Small intestine (tissue), 7 donors: ENCODE data around the gene DOC2B. TPM values are rescaled to one million over a fixed set of nuclear protein-coding genes. Genes with fewer than 3 reads are reported as not detected.
A peak's percentile ranks its signal among the peaks of the same experiment; 100 is the strongest.
"Not testable (repeated sequence)": the region's sequence is repeated elsewhere in the genome, so short reads cannot be mapped to it uniquely, and the experiment has no call there.

ENCODE experiments used
- DNase-seq, 2 donors: peaks; one replicate each; pipeline versions ENCODE4 v3.0.0 to v3.0.0-alpha.2; 2013
- FAIRE-seq: peaks from 2 replicates; lab custom pipeline; 2012; peaks lifted over from hg19 to GRCh38; lab: Jason Lieb, UNC
- H3K27ac ChIP-seq, 3 donors: one replicate each; pipeline ENCODE4 v1.5.1; 2013; ENCODE audit warnings: low read length in 2 of 3, mild to moderate bottlenecking in 2 of 3, control low read depth in 1 of 3, inconsistent platforms in 1 of 3, low read depth in 1 of 3, moderate library complexity in 1 of 3
- H3K27me3 ChIP-seq, 3 donors: one replicate each; pipeline ENCODE4 v1.6.1; 2013; ENCODE audit warnings: low read length in 3 of 3, inconsistent platforms in 1 of 3; ENCODE audit not compliant: control insufficient read depth in 3 of 3, insufficient read depth in 3 of 3
- H3K36me3 ChIP-seq, 3 donors: one replicate each; pipeline ENCODE4 v1.6.1; 2013; ENCODE audit warnings: low read length in 3 of 3, inconsistent platforms in 1 of 3, low read depth in 1 of 3, mild to moderate bottlenecking in 1 of 3, moderate library complexity in 1 of 3; ENCODE audit not compliant: control insufficient read depth in 3 of 3, insufficient read depth in 2 of 3
- H3K4me1 ChIP-seq, 3 donors: one replicate each; pipeline ENCODE4 v1.6.1; 2013; ENCODE audit warnings: low read length in 2 of 3, inconsistent platforms in 1 of 3, low read depth in 1 of 3, mild to moderate bottlenecking in 1 of 3, moderate library complexity in 1 of 3; ENCODE audit not compliant: control insufficient read depth in 3 of 3, insufficient read depth in 2 of 3
- H3K4me3 ChIP-seq, 3 donors: one replicate each; pipeline ENCODE4 v1.5.1; 2013; ENCODE audit warnings: low read length in 3 of 3, control low read depth in 1 of 3, inconsistent platforms in 1 of 3, low read depth in 1 of 3, mild to moderate bottlenecking in 1 of 3, moderate library complexity in 1 of 3
- H3K9me3 ChIP-seq, 2 donors: one replicate each; pipeline ENCODE4 v1.6.1; 2013; ENCODE audit warnings: low read depth in 1 of 2, low read length in 1 of 2; ENCODE audit not compliant: control insufficient read depth in 2 of 2, insufficient read depth in 1 of 2
- WGBS, 3 donors: extraction: QIAGEN DNeasy Blood & Tissue Kit; methylation state at CpG; one replicate each; pipeline ENCODE4 v1.1.7; 2013; 5-methylcytosine and 5-hydroxymethylcytosine counted together
- polyA plus RNA-seq, 4 donors: library from polyadenylated mRNA; stranded (reverse) in 3 of 4; unstranded in 1 of 4; fragments of 200-250 nt in 3 of 4; fragments of 120-200 nt in 1 of 4; gene quantifications; one replicate each; pipeline versions ENCODE4 v1.2.1 to v1.2.3, GENCODE V29; 2013
- donor health status: healthy with polysubstance abuse.
- donor health status: control.
- donor health status: control.
- donor health status: Bipolar disorder and iron deficiency.
- donor health status: healthy.

The DOC2B gene
- polyA plus RNA-seq, 4 donors = under 0.01 to 12.7 (median 0.91) TPM

DNA sequence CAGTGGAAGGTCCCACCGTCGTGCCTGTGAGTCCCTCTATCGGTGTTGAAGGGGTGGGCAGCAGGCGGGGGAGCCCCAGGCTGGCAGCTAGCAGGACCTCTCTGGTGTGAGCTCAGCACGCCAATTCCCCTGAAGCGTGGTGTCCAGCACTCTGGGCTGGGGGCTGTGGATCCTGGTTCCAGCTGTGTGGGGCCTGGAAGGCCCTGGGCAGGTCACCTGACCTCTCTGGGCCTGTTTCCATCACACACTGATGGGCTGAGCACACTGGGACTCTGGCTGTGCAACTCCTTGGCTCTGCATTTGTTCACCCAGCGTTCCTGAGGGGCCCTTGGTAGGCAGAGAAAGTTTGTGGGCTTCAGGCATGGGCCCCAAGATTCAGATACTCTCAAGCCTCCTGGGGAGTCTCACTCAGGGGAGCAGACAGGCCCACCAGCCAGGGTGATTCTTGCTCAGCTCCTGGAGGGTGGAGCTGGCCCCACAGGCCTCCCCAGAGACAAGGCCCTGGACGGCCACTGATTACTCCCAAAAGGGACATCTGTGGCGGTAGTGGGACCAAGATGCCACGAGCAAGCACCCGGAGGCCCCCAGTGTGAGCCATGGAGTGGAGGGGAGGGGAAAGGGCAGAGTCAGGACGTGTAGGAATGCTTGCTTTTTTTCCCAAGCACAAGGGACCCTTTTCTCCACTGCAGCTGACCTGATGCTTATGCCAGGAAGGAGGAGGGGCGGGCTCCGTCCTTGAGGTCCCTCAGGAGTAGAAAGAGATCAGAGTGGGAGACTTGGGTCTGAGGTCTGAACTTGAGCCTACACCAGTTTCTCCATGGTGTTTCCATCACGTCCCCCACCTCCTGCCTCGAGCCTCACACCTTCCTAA, 35.5 kb downstream of the DOC2B start:
- H3K36me3 ChIP-seq = no peaks in the 10 kb centered on the region
- DNase-seq (no peak), FAIRE-seq (no peak)
- no peak overlapping the region for H3K27ac ChIP-seq
- peaks cover 0 to 5% (median 0%) of the 10 kb centered on the region in 3 donors for H3K27me3 ChIP-seq
- H3K4me3 ChIP-seq = no peak overlapping the region
- no peaks in the 10 kb centered on the region for H3K9me3 ChIP-seq
- WGBS, 3 donors = 77 to 84% (median 81%) methylated on average over 14 to 16 of the region's 16 CpGs
- no peaks in the 10 kb centered on the region for H3K4me1 ChIP-seq

DNA sequence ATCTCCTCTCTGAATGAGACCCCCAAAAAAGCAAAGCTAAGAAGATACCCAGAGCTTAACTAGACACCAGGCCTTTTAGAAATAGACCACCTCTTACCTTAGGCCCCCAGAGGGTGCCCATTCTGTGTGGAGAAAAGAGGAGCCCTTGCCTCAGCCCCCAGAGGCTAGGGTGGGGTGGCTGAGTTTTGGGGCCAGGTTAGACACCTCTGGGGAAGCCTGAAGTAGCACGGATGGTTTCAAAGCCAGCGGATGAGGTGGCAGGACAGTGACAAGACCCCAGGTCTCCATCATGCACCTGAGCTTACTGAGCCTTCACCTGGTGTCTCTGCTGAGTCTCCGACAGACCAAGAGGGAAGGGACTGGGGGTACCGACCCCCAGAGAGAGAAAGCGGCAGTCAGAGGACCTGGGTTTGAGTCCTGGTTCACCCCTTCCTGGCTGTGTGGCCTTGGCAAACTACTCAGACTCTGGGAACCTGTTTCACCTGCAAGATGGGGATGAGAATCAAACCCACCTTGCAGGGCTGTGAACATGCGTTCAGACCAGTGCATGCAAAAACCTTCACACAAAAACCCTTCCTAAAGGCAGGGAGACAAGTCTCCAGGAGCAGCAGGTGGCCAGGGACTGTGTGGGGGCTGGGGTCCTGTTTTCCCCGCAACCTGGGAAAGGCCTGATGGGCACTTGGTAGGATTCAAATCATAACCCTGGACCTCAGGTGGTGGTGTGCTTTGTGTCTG, 36.3 kb downstream of the DOC2B start:
- no peak for FAIRE-seq
- H3K4me1 ChIP-seq = no peaks in the 10 kb centered on the region
- H3K27me3 ChIP-seq = peaks cover 0 to 5% (median 0%) of the 10 kb centered on the region in 3 donors
- H3K27ac ChIP-seq = no peak overlapping the region
- H3K4me3 ChIP-seq = no peak overlapping the region
- 85 to 90% (median 89%) methylated on average over 7 of the region's 7 CpGs for WGBS, 3 donors
- no peaks in the 10 kb centered on the region for H3K36me3 ChIP-seq
- no peaks in the 10 kb centered on the region for H3K9me3 ChIP-seq
- no peak for DNase-seq

DNA sequence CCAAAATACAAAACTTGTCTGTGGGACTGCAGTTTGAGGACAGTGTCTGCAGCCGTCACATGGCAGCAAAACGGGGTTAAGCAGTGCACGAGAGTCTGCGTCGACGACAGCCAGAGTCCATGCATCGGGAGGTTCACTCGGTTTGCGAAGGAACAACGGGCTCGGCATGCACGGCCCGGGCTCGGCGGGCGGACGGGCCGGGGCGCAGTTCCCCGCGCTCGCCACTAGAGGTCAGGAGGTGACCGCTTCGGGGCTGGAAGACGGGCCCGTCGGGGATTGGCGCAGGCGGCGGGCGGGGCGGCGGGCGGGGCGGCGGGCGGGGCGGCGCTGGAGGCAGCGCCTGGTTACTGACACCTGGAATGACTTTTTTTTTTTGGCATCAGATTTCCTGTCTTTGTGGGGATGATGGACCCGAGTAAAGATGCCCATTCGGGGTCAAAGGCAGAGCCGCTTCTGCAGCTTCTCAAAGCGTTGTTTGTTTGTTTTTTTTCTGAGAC, 37.6 kb downstream of the DOC2B start:
- DNase-seq = peak; percentile 74 to 89
- 1 to 3% (median 2%) methylated on average over 36 to 44 of the region's 44 CpGs for WGBS, 3 donors
- Histone ChIP-seq H3K9me3 (no peaks in the 10 kb centered on the region), H3K27ac (no peak overlapping the region), H3K4me1 (no peaks in the 10 kb centered on the region), H3K36me3 (no peaks in the 10 kb centered on the region), H3K4me3 (no peak overlapping the region), H3K27me3 (peaks cover 0 to 5% (median 0%) of the 10 kb centered on the region in 3 donors)
- no peak for FAIRE-seq

DNA sequence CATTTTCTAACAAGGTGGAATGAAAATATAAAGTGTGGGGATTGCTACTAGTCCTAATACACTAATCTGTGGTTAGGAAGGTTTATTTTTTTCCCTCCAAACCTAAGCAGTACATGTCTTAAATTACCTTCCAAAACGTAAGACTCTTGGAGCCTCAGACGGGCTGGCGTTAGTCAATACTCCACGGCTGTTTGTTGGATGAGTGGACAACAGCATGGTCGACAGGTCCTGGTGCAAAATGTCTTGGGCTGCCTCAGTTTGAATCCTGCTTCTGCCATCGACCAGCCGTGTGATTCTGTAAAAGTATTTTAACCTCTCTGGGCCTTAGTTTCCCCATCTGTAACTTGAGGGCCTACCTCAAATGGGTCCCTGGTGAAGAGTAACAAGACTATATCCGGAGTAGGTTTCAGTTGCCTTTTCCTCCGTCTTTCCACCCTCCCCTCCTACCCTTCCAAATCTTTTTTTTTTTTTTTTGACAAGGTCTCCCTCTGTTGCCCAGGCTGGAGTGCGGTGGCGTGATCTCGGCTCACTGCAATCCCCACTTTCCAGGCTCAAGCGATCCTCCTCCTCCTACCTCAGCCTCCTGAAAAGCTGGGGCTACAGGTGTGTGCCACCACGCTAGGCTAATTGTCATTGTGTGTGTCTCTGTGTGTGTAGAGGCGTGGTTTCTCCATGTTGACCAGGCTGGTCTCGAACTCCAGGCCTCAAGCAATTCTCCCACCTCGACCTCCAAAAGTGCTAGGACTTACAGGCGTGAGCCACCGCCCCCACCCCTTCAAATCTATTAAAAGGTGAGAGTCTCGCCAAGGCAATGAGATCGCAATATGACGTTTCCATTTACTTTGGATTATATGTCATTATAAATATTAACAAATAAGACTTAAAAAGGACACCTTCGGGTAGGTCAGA, 38.3 kb downstream of the DOC2B start:
- WGBS, 3 donors = 66 to 76% (median 71%) methylated on average over 23 of the region's 23 CpGs
- H3K36me3 ChIP-seq = no peaks in the 10 kb centered on the region
- DNase-seq (no peak), FAIRE-seq (no peak)
- H3K9me3 ChIP-seq = no peaks in the 10 kb centered on the region
- H3K27me3 ChIP-seq = peaks cover 0 to 5% (median 0%) of the 10 kb centered on the region in 3 donors
- H3K4me3 ChIP-seq = no peak overlapping the region
- no peaks in the 10 kb centered on the region for H3K4me1 ChIP-seq
- no peak overlapping the region for H3K27ac ChIP-seq

DNA sequence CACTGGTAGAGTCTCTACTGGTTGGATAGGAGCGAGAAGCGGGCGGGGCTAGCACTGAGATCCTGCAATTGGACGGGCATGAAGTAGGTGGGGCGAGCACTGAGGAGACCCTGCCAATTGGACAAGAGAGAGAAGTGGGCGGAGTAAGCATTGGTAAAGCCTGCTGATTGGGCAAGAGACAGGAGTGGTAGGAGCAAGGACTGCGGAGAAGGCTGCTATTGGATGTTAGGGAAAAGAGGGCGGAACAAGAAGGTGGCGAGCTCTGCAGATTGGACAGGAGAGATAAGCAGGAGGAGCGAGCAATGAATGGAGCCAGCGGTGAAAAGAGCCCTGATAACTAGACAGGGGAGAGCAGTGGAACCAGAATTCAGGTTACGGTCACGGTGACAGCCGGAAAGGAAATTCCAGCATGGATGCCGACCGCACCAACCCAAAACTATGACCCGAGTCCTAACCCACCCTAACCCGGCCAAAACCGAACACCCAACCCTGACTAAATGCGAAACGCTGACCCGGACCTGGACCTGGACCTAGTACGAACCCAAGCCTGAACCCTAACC, 39.3 kb downstream of the DOC2B start:
- Histone ChIP-seq H3K27ac (no peak overlapping the region), H3K27me3 (peaks cover 0 to 5% (median 0%) of the 10 kb centered on the region in 3 donors), H3K4me1 (no peaks in the 10 kb centered on the region), H3K9me3 (no peaks in the 10 kb centered on the region), H3K4me3 (no peak overlapping the region), H3K36me3 (no peaks in the 10 kb centered on the region)
- no peak for DNase-seq
- 91 to 94% (median 92%) methylated on average over 23 of the region's 23 CpGs for WGBS, 3 donors
- FAIRE-seq = no peak

DNA sequence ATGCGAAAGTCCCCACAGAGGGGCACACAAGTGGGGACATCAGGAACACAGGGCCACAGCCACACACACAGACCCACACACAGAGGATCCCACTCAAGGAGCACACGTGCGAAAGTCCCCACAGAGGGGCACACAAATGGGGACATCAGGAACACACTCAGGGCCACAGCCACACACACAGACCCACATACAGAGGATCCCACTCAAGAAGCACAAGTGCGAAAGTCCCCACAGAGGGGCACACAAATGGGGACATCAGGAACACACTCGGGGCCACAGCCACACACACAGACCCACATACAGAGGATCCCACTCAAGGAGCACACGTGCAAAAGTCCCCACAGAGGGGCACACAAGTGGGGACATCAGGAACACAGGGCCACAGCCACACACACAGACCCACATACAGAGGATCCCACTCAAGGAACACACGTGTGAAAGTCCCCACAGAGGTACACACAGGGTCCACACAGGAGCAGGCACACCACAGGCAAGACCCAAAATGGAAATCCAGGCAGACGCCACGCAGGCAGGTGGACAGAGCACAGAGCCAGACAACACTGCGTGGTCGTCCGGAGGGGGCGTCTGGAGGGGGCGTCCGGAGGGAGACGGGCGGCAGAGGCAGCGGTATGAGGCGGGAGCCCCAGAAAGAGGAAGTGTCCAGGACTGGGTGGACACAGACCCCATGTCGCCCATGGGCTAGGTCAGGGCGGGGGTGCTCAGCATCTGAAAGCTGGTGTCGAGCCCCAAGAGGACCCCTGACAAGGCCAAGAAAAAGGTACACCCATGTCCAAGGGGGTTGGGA, 41.8 kb downstream of the DOC2B start:
- H3K4me3 ChIP-seq, H3K4me1 ChIP-seq, H3K9me3 ChIP-seq, FAIRE-seq, DNase-seq, H3K27ac ChIP-seq, H3K36me3 ChIP-seq, H3K27me3 ChIP-seq: not testable (repeated sequence)
- WGBS, 3 donors = 75 to 76% (median 76%) methylated on average over 7 to 21 of the region's 22 CpGs

DNA sequence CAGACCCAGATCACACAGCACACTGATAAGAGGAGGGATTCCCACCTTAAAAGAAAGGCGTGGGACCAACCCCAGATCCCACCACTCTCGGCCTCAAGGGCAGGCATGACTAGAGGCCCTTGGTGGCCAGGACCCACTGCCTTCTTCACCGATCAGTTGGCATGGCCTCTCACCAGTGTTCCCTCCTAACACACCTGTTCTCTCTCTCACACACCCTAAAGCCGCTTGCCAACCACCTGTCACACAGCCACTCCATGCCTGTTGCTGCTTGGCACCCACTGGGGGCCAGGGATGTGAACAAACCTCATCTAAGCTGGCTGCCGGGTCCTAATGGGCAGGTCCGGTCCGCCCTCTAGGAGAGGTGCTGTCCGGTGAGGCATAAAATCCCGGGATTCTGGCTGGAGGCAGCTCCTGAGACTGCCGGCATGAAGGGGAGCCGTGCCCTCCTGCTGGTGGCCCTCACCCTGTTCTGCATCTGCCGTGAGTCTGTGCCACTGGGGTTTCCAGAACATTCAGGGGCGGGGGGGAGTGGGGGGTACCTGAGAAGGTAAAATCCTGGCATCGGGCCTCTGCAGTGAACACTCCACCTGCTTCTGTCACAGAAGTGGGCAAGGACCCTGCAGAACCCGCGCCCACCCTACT, 44.2 kb downstream of the DOC2B start, which contains the start of gene SCGB1C2:
TSS of gene SCGB1C2 (plus strand) at position 404 of the 642 bp plus-strand sequence. CDS start at position 426, 22 bp downstream.
- 68 to 84% (median 82%) methylated on average over 4 to 10 of the region's 16 CpGs for WGBS, 3 donors
- not testable (repeated sequence) for H3K36me3 ChIP-seq, H3K4me1 ChIP-seq, FAIRE-seq, H3K4me3 ChIP-seq, H3K27me3 ChIP-seq, H3K27ac ChIP-seq, H3K9me3 ChIP-seq, DNase-seq
